H9 (cell line): ENCODE measurements around the gene CUL2. TPM values are rescaled to one million over a fixed set of nuclear protein-coding genes. Genes with fewer than 3 reads are reported as not detected.
A peak's percentile ranks its signal among the peaks of the same experiment; 100 is the strongest.

ENCODE experiments used
- DNase-seq: peaks from one replicate; pipeline ENCODE4 v3.0.0-alpha.2; 2017
- H2AFZ ChIP-seq: one replicate; pipeline ENCODE4 v1.6.1; 2013; ENCODE audit warnings: mild to moderate bottlenecking, low read length, control low read depth, moderate library complexity
- H2AK5ac ChIP-seq: 2 replicates; pipeline ENCODE4 v1.6.1; 2013; ENCODE audit warnings: low read length, control low read depth, mixed read lengths; ENCODE audit not compliant: insufficient read length
- H2BK120ac ChIP-seq: one replicate; pipeline ENCODE4 v1.6.1; 2013; ENCODE audit warnings: low read depth, mild to moderate bottlenecking, low read length, control low read depth, inconsistent platforms; ENCODE audit not compliant: poor library complexity, severe bottlenecking
- H2BK12ac ChIP-seq: 2 replicates; pipeline ENCODE4 v1.6.1; 2013; ENCODE audit warnings: low read length, control low read depth, mixed read lengths, low read depth; ENCODE audit not compliant: insufficient read length
- H2BK15ac ChIP-seq: 2 replicates; pipeline ENCODE4 v1.6.1; 2013; ENCODE audit warnings: low read depth, low read length, control low read depth
- H2BK20ac ChIP-seq: one replicate; pipeline ENCODE4 v1.6.1; 2013; ENCODE audit warnings: low read depth, mild to moderate bottlenecking, low read length, control low read depth, inconsistent platforms; ENCODE audit not compliant: poor library complexity, severe bottlenecking
- H2BK5ac ChIP-seq: 2 replicates; pipeline ENCODE4 v1.6.1; 2013; ENCODE audit warnings: low read length, control low read depth, mixed read lengths; ENCODE audit not compliant: insufficient read length
- H3K14ac ChIP-seq: 2 replicates; pipeline ENCODE4 v1.6.1; 2013; ENCODE audit warnings: low read length, control low read depth; ENCODE audit not compliant: insufficient read depth
- H3K18ac ChIP-seq: 2 replicates; pipeline ENCODE4 v1.6.1; 2013; ENCODE audit warnings: low read depth, mild to moderate bottlenecking, mixed read lengths, low read length, control low read depth; ENCODE audit not compliant: insufficient read length
- H3K23ac ChIP-seq: 2 replicates; pipeline ENCODE4 v1.6.1; 2013; ENCODE audit warnings: low read length, control low read depth, mixed read lengths, low read depth; ENCODE audit not compliant: insufficient read length
- H3K23me2 ChIP-seq: 2 replicates; pipeline ENCODE4 v1.6.1; 2013; ENCODE audit warnings: low read depth, mild to moderate bottlenecking, mixed read lengths, low read length, control low read depth; ENCODE audit not compliant: insufficient read length, poor library complexity, severe bottlenecking
- H3K27ac ChIP-seq: 2 replicates; pipeline ENCODE4 v1.5.1; 2013; ENCODE audit warnings: low read length, control low read depth, mixed read lengths, low read depth; ENCODE audit not compliant: insufficient read length
- H3K27me3 ChIP-seq: 2 replicates; pipeline ENCODE4 v1.6.1; 2013; ENCODE audit warnings: low read length, control low read depth, inconsistent platforms; ENCODE audit not compliant: insufficient read depth
- H3K4ac ChIP-seq: 2 replicates; pipeline ENCODE4 v1.6.1; 2013; ENCODE audit warnings: low read depth, mild to moderate bottlenecking, control low read depth, inconsistent platforms, low read length, moderate library complexity
- H3K4me1 ChIP-seq: 2 replicates; pipeline ENCODE4 v1.6.1; 2013; ENCODE audit warnings: low read length, control low read depth, inconsistent platforms; ENCODE audit not compliant: insufficient read depth
- H3K4me2 ChIP-seq: 2 replicates; pipeline ENCODE4 v1.6.1; 2013; ENCODE audit warnings: low read length, control low read depth, mixed read lengths; ENCODE audit not compliant: insufficient read length, insufficient read depth
- H3K56ac ChIP-seq: 2 replicates; pipeline ENCODE4 v1.6.1; 2013; ENCODE audit warnings: low read depth, mild to moderate bottlenecking, mixed read lengths, low read length, control low read depth; ENCODE audit not compliant: insufficient read length
- H3K79me1 ChIP-seq: 2 replicates; pipeline ENCODE4 v1.6.1; 2013; ENCODE audit warnings: low read depth, mild to moderate bottlenecking, moderate library complexity, low read length, control low read depth, inconsistent platforms; ENCODE audit not compliant: insufficient read depth, poor library complexity, severe bottlenecking
- H3K79me2 ChIP-seq: 2 replicates; pipeline ENCODE4 v1.6.1; 2013; ENCODE audit warnings: low read length, control low read depth, inconsistent platforms; ENCODE audit not compliant: insufficient read depth
- H3K9ac ChIP-seq: 2 replicates; pipeline ENCODE4 v1.6.1; 2013; ENCODE audit warnings: low read length, control low read depth, mixed read lengths; ENCODE audit not compliant: insufficient read length; ENCODE audit errors: extremely low read depth
- H3K9me3 ChIP-seq: one replicate; pipeline ENCODE4 v1.6.1; 2013; ENCODE audit warnings: low read depth, low read length, inconsistent platforms; ENCODE audit not compliant: control insufficient read depth
- H3T11ph ChIP-seq: one replicate; pipeline ENCODE4 v1.6.1; 2013; ENCODE audit warnings: mild to moderate bottlenecking, low read length, control low read depth, inconsistent platforms
- H4K20me1 ChIP-seq: one replicate; pipeline ENCODE4 v1.6.1; 2013; ENCODE audit not compliant: control insufficient read depth, insufficient read length, insufficient read depth
- H4K5ac ChIP-seq: 2 replicates; pipeline ENCODE4 v1.6.1; 2013; ENCODE audit warnings: low read depth, mild to moderate bottlenecking, mixed read lengths, low read length, control low read depth; ENCODE audit not compliant: insufficient read length
- H4K8ac ChIP-seq: replicated peaks from 2 replicates; pipeline ENCODE4 v1.6.1; 2013; ENCODE audit warnings: low read length, control low read depth, mixed read lengths, low read depth; ENCODE audit not compliant: insufficient read length
- H4K91ac ChIP-seq: 2 replicates; pipeline ENCODE4 v1.6.1; 2013; ENCODE audit warnings: low read depth, mild to moderate bottlenecking, moderate library complexity, mixed read lengths, low read length, control low read depth; ENCODE audit not compliant: insufficient read length
- H3K27ac Mint-ChIP-seq, 3 experiments: 2 replicates in 2 of 3; 3 replicates in 1 of 3; pipeline ENCODE4 v1.8.0; 2020 to 2021; ENCODE audit warnings: mixed read lengths in 3 of 3, mild to moderate bottlenecking in 1 of 3, moderate library complexity in 1 of 3
- H3K27me3 Mint-ChIP-seq: 2 replicates; pipeline ENCODE4 v1.8.0; 2021; ENCODE audit warnings: low read depth, mild to moderate bottlenecking, moderate library complexity, mixed read lengths
- H3K36me3 Mint-ChIP-seq, 3 experiments: 2 replicates in 2 of 3; 3 replicates in 1 of 3; pipeline ENCODE4 v1.8.0; 2020 to 2021; ENCODE audit warnings: low read depth in 3 of 3, mixed read lengths in 3 of 3; ENCODE audit not compliant: insufficient read depth in 1 of 3
- H3K4me1 Mint-ChIP-seq, 2 experiments: 2 replicates each; pipeline ENCODE4 v1.8.0; 2020; ENCODE audit warnings: mixed read lengths in 2 of 2
- H3K4me3 Mint-ChIP-seq, 2 experiments: 2 replicates in 1 of 2; 3 replicates in 1 of 2; pipeline ENCODE4 v1.8.0; 2020 to 2021; ENCODE audit warnings: mild to moderate bottlenecking in 2 of 2, mixed read lengths in 2 of 2, moderate library complexity in 1 of 2
- H3K9me3 Mint-ChIP-seq, 2 experiments: 2 replicates in 1 of 2; 3 replicates in 1 of 2; pipeline ENCODE4 v1.8.0; 2020; ENCODE audit warnings: mild to moderate bottlenecking in 2 of 2, mixed read lengths in 2 of 2, moderate library complexity in 1 of 2
- WGBS: extraction: QIAGEN DNeasy Blood & Tissue Kit; methylation state at CpG from one replicate; pipeline ENCODE4 v1.1.7; 2013; ENCODE audit warnings: missing lambda C conversion rate, low lambda C conversion rate, mixed read lengths; ENCODE audit not compliant: insufficient read length; ENCODE audit errors: extremely low coverage; 5-methylcytosine and 5-hydroxymethylcytosine counted together
- total RNA-seq: library from RNA; stranded (reverse); gene quantifications from 2 replicates; pipeline ENCODE4 v1.2.1, GENCODE V29; 2021
- TF ChIP-seq, protein P1 (sequence below): fragments of 200-600 bp; sonication (generic); conservative IDR thresholded peaks from 3 replicates; pipeline ENCODE4 v1.8.0; 2021; ENCODE audit warnings: antibody characterized with exemption, mild to moderate bottlenecking

Gene CUL2
- total RNA-seq, 1 experiment from 2014 or later: 43.3 TPM

DNA sequence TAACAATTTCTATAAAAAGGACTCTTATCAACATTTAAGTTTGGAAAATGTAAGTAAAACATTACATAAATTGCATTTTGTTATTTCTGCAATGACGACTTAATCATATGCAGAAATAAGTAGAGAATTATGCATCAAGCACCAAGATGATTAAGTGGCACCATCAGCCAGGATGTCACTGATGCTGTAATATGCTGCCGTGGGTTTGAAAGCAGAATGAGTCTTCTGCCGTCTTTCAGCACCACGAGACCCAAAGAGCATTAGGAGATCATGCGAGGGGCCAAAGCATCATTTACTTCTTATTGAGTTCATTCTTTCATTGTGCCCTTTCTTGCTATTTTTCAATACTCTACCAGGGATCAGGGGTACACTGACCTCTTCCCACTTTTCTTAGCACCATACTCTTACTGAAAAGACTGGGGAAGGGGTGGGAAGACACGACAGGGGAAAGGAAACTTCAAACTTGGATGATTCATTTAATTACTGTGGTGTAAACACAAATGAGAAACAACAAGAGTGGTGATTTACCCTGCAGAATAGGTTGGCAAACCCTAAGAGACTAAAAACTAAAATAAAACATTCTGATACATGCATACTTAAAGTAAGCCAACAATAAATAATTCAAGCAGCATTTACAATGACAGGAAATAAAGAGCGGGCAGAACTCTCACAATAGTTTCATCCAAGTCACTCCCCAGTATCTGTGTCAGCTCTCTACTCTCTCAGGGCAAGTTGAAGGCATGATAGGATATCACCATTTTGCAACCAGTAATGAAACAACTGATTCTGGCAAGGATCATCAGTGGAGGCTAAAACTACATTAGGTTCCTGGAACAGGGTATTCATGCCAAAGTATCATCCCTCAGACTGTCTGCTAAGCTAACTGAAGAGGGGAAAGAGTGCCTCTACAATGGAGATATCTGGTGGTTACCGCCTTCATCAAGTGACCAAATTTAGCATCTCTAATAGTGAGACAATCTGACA lies 70.8 kb downstream of the CUL2 start:
- Mint-ChIP-seq H3K4me3 (no peak overlapping the region), H3K36me3 (peaks cover 2 to 29% (median 18%) of the 10 kb centered on the region in 3 experiments; a peak in 5 of 7 replicates), H3K9me3 (no peaks in the 10 kb centered on the region), H3K27ac (peak overlapping the region in 2 of 3 experiments; percentile 8 to 25; a peak in 1 of 7 replicates), H3K4me1 (no peaks in the 10 kb centered on the region), H3K27me3 (no peaks in the 10 kb centered on the region)
- Histone ChIP-seq H2BK15ac (no peak overlapping the region), H2BK20ac (no peak overlapping the region), H3K56ac (no peak overlapping the region), H4K20me1 (no peaks in the 10 kb centered on the region), H3K9me3 (no peaks in the 10 kb centered on the region), H3K27me3 (no peaks in the 10 kb centered on the region), H2AFZ (no peak overlapping the region), H3K79me1 (no peaks in the 10 kb centered on the region), H3K27ac (no peak overlapping the region), H2BK5ac (no peak overlapping the region), H3K23ac (no peak overlapping the region), H3K79me2 (no peaks in the 10 kb centered on the region), H3K4me2 (no peak overlapping the region), H2BK12ac (no peak overlapping the region), H3T11ph (no peak overlapping the region), H3K4me1 (no peaks in the 10 kb centered on the region), H4K91ac (no peak overlapping the region), H2AK5ac (no peak overlapping the region), H3K18ac (no peak overlapping the region), H3K4ac (no peak overlapping the region), H4K8ac (no peak overlapping the region), H2BK120ac (no peak overlapping the region), H4K5ac (no peak overlapping the region), H3K14ac (no peak overlapping the region), H3K9ac (no peak overlapping the region), H3K23me2 (no peaks in the 10 kb centered on the region)
- no peak for DNase-seq
- WGBS: no CpG with 5 or more reads among the region's 8 CpGs
- TF ChIP-seq, protein P1, sequence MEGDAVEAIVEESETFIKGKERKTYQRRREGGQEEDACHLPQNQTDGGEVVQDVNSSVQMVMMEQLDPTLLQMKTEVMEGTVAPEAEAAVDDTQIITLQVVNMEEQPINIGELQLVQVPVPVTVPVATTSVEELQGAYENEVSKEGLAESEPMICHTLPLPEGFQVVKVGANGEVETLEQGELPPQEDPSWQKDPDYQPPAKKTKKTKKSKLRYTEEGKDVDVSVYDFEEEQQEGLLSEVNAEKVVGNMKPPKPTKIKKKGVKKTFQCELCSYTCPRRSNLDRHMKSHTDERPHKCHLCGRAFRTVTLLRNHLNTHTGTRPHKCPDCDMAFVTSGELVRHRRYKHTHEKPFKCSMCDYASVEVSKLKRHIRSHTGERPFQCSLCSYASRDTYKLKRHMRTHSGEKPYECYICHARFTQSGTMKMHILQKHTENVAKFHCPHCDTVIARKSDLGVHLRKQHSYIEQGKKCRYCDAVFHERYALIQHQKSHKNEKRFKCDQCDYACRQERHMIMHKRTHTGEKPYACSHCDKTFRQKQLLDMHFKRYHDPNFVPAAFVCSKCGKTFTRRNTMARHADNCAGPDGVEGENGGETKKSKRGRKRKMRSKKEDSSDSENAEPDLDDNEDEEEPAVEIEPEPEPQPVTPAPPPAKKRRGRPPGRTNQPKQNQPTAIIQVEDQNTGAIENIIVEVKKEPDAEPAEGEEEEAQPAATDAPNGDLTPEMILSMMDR: no peak
